Fibroblast of upper back skin (primary cell): Measurements from ENCODE around the gene AGA.

ENCODE experiments used
- DNase-seq: peaks from one replicate; pipeline ENCODE4 v3.0.0-alpha.2; 2013

AGA gene

DNA sequence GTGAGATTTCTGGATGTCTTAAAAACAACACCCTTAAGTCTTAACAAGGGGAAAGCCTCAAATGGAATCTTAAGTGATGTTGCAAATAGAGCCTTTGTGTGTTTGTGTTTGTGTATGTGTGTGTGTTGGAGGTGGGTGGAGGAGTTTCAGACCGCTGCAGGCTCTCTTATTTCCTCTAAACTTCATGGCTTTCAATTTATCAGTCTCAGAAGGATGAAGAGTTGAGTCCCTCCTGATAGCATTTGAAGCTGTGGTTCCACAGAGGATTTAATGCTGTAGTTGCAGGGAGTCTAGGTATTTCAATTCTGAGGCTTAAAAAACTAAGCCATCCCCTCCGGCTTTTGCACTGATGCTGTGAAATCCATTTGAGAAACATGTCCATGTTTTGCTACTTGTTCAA, 4.3 kb upstream of the AGA start:
- DNase-seq, result no peak

DNA sequence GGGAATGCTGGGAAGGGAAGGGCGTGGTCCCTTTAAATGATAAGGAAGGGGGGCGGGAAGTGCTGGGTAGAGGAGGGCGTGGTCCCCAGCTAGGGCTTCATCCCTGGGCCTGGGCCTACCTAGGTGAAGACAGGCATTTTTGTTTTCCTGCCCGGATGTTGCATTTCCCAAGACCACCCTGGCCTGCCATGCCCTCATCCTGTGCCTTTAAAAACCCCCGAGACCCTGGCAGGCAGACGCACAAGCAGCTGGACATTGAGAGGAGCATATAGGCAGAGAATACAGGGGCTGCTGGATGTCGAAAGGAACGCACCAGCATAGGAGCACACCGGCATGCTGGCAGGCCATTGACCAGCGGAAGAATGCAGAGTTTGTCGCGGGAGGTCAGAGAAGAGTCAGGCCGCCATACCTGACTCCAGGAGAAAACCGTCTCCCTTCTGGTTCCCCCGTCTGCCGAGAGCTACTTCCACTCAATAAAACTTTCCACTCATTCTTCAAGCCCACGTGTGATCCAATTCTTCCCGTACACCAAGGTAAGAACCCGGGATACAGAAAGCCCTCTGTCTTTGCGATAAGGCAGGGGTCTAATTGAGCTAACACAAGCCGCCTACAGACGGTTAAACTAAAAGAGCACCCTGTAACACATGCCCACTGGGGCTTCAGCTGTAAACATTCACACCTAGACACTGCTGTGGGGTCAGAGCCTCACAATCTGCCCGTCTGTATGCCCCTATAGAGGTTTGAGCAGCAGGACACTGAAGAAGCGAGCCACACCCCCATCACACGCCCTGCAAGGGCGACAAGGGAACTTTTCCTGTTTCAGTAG, 2.9 kb upstream of the AGA start:
- DNase-seq, result no peak

- peak; percentile 68 for DNase-seq
Measured at GRCh38 chr4:177441061-177441802, 1.0 kb downstream of the AGA start.

GRCh38 chr4:177436456-177436855, 5.8 kb downstream of the AGA start:
- no peak for DNase-seq

DNA sequence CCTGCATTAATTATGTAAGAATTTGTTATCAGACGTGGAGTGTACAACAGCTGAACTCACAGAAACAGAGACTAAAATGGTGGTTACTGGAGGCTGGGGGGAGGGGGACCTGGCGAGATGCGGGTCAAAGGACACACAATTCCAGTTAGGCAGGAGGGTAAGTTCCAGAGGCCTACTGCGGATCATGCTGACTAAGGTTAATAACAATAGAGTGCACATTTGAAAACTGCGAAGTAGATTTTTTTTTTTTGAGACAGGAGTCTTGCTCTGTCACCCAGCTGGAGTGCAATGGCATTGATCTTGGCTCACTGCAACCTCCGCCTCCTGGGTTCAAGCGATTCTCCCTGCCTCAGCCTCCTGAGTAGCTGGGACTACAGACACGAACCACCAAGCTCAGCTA, 7.6 kb downstream of the AGA start:
- no peak for DNase-seq

- DNase-seq, result peak; percentile 85
Measured at GRCh38 chr4:177427192-177427591, 15.0 kb downstream of the AGA start.

DNA sequence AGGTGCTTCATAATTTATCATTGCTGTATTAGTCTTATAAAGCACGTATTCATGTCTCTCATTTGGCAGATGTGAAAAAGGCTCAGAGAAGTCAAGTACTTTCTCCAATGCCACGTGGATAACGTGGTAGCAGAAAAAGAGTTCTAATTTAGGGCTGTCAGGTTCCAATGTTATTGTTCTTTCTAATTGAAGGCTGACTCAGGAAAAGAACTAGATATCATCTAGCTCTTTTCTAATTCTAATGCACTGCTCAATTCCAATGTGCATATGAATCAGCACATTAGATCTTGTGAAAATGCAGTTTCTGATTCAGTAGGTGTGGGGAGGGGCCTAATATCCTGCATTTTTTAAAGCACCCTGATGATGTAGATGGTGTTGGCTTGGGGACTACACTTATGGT, 22.8 kb downstream of the AGA start:
- DNase-seq, result no peak

GRCh38 chr4:177413656-177414055, 28.6 kb downstream of the AGA start:
- DNase-seq, result no peak

- no peak for DNase-seq
Measured at GRCh38 chr4:177413076-177413475, 29.2 kb downstream of the AGA start.

DNA sequence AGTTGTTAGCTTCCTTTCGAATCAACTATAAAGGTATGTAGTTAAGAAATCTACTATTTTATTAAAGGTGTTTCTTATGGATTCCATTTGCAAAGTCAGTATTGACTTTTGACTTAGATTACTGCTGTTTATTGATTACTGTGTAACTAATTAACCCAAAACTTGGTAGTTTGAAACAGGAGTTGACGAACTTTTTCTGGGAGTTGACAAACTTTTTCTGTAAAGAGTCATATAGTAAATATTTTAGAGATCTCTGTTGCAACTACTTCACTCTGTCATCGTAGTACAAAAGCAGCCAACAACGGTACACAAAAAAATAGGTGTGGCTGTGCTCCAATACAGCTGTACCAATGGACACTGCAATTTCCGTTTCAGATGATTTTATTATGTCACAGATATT, 30.2 kb downstream of the AGA start:
- DNase-seq, result no peak

GRCh38 chr4:177410566-177410965, 31.7 kb downstream of the AGA start:
- DNase-seq, result no peak

DNA sequence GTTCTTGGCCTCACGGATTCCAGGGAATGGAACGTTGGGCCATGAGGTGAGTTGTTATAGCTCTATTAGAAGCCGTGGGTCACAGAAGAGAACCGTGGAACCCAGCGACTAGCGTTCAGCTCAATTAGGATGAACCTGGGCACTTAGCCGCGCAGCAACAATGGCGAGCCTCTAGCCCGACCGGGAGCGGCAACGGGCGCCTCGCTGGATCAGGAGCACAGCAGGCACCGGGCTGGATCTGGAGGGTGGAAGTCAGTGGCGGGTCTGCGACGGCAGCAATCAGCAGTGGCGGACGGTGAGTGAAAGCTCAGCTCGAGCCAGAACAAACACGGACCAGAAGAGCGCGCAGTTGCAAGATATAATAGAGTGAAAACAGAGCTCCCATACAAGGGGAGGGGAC, 34.2 kb downstream of the AGA start:
- no peak for DNase-seq

GRCh38 chr4:177405508-177405907, 36.7 kb downstream of the AGA start:
- DNase-seq, result peak; percentile 18

DNA sequence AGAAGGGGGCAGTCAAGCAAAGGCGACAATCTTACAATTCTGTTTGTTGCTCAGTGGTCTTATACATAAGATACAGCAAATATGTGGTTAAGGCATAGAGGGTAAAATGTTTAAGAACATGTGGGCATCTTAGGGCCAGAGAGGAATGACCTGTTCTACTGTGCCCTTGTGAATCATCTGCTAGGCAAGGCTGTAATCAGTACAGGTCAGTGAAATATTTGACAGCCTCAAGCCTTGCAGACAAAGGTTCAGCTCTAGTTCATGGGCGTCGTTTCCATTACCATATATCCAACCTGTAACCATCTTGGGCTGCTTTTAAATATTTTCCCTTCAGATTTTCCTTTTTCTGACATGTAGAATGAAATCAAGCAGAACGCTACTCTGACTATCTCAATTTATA, 37.3 kb downstream of the AGA start:
- no peak for DNase-seq

DNA sequence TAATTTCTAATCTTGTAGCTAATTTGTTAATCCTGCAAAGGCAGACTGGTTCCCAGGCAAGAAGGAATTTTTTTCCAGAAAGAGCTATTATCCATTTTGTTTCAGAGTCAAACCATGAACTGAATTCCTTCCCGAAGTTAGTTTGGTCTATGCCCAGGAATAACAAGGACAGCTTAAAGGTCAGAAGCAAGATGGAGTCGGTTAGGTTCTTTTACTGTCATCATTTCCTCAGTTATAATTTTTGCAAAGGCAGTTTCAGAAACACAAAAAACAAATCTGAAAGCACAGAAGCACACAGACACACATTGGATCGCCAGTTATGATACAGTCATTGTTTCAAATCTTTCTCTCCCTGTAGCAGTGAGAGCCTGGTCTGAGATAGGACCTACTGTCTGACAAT, 37.9 kb downstream of the AGA start:
- no peak for DNase-seq

GRCh38 chr4:177403746-177404145, 38.5 kb downstream of the AGA start:
- no peak for DNase-seq

DNA sequence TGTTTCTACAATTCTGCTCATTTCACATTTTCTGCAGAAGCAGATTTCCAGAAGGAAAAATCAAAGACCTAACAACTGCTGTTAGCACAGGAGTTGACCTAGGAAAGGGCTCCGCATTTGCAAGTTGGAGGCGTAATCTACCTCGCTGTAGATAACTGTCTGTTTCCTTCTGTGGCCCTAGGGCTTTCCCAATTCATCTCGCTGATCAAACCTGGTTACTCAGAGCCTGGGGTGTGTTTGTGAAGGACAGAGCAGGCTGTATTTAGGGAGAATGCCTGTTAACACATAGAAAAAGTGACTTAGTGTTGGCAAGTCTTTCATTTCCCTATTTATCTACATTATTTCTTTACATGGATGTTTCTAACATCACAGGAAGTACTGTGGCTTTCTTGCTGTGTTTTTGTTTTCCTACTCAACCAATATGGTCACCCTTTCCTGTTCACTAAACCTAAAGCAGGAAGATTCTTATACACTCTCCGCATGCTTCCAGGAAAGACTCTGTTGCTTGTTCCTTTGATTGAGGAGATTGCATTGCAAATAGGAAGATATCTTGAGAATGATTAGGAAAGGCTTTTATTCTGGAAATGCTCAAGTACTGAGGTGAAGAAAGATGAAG, 40.5 kb downstream of the AGA start:
- DNase-seq, result no peak

- peak; percentile 46 for DNase-seq
Measured at GRCh38 chr4:177400030-177400429, 42.2 kb downstream of the AGA start.

GRCh38 chr4:177396352-177396751, 45.9 kb downstream of the AGA start:
- DNase-seq, result no peak

GRCh38 chr4:177393236-177393635, 49.0 kb downstream of the AGA start:
- DNase-seq, result no peak

- no peak for DNase-seq
Measured at GRCh38 chr4:177391953-177392352, 50.3 kb downstream of the AGA start.

DNA sequence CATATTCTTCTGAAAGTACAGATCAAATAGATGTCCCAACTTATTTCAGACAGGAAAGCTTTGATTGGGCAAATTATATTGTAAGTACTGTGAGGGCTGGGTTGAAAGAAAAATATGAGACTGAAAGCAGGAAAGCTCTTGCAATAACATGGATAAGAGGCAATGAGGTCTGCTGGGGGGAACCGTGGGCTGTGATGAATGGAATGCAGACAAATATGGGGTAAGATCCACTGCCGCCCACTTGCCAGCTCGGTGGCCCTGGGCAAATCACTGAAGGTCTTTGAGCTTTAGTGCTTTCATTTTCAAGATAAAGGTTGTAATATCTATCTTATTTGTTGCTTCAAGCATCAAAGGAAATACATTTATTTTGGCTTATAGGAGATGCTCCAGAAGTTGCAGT, 51.0 kb downstream of the AGA start:
- DNase-seq, result no peak

GRCh38 chr4:177386278-177386815, 55.9 kb downstream of the AGA start:
- no peak for DNase-seq
